Peyer's patch (tissue), 4 donors: ENCODE measurements around the gene ATF6.

Experiments
- POLR2A ChIP-seq, 2 donors: fragments of 450-650 bp; IDR thresholded peaks; one replicate each; pipeline ENCODE4 v1.5.1; 2017; ENCODE audit warnings: antibody characterized with exemption in 2 of 2, mild to moderate bottlenecking in 2 of 2, moderate library complexity in 2 of 2
- TF ChIP-seq, protein P1 (sequence below), 6 experiments: fragments of 450-650 bp in 4 of 6; fragments of 200-600 bp in 2 of 6; sonication (generic) in 1 of 6; IDR thresholded peaks; one replicate each; pipeline ENCODE4 v1.5.1; 2017 to 2019; ENCODE audit warnings: antibody characterized with exemption in 6 of 6, mild to moderate bottlenecking in 3 of 6, moderate library complexity in 1 of 6

DNA sequence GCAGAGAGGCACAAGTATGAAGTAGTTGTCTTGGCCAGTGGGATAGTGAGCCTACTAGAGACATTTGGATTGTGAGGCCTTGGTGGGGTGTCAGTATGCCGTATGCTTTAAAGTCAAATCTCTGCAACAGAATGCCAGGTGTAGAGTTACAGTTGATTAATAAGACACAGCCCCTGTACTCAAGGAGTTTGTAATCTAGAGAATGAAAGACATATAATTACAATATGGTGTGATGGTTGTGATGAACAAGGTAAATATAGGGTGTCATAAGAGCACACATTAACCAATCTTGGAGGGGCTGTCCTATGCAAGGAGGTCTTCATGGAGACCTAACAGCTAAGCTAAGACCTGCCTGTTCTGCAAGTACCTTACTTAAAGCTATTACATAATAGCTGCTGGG lies 113.1 kb downstream of the ATF6 start:
- TF ChIP-seq, protein P1, sequence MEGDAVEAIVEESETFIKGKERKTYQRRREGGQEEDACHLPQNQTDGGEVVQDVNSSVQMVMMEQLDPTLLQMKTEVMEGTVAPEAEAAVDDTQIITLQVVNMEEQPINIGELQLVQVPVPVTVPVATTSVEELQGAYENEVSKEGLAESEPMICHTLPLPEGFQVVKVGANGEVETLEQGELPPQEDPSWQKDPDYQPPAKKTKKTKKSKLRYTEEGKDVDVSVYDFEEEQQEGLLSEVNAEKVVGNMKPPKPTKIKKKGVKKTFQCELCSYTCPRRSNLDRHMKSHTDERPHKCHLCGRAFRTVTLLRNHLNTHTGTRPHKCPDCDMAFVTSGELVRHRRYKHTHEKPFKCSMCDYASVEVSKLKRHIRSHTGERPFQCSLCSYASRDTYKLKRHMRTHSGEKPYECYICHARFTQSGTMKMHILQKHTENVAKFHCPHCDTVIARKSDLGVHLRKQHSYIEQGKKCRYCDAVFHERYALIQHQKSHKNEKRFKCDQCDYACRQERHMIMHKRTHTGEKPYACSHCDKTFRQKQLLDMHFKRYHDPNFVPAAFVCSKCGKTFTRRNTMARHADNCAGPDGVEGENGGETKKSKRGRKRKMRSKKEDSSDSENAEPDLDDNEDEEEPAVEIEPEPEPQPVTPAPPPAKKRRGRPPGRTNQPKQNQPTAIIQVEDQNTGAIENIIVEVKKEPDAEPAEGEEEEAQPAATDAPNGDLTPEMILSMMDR (IDR thresholded peaks at IDR 0.05): no peak
- no peak for TF ChIP-seq POLR2A (IDR thresholded peaks at IDR 0.05)
